Dedifferentiated amniotic fluid mesenchymal stem cell (primary cell): ENCODE results near the gene CAND2.
A peak's percentile ranks its signal among the peaks of the same experiment; 100 is the strongest.

ENCODE experiments used
- DNase-seq: peaks from one replicate; pipeline ENCODE4 v3.0.0-alpha.2; 2016; ENCODE audit errors: extremely low spot score

The CAND2 gene

GRCh38 chr3:12807066-12807465 is 10.6 kb downstream of the CAND2 start:
- DNase-seq, result no peak

GRCh38 chr3:12807601-12808359 is 11.3 kb downstream of the CAND2 start:
- no peak for DNase-seq

GRCh38 chr3:12808587-12808986 is 12.1 kb downstream of the CAND2 start:
- DNase-seq, result no peak

GRCh38 chr3:12809001-12809400 is 12.5 kb downstream of the CAND2 start:
- no peak for DNase-seq

GRCh38 chr3:12809435-12809834 is 13.0 kb downstream of the CAND2 start:
- no peak for DNase-seq

- peak; percentile 83 for DNase-seq
These were observed 13.7 kb downstream of the CAND2 start for GRCh38 chr3:12810013-12810780.

GRCh38 chr3:12810961-12811360 is 14.5 kb downstream of the CAND2 start:
- no peak for DNase-seq

GRCh38 chr3:12812812-12813211 is 16.3 kb downstream of the CAND2 start:
- no peak for DNase-seq

GRCh38 chr3:12813967-12814366 is 17.5 kb downstream of the CAND2 start:
- no peak for DNase-seq

- no peak for DNase-seq
These were observed 18.6 kb downstream of the CAND2 start for GRCh38 chr3:12815078-12815477.

GRCh38 chr3:12815719-12816118 is 19.2 kb downstream of the CAND2 start:
- DNase-seq, result no peak

GRCh38 chr3:12816521-12817342 is 20.3 kb downstream of the CAND2 start:
- no peak for DNase-seq

- DNase-seq, result no peak
These were observed 20.8 kb downstream of the CAND2 start for GRCh38 chr3:12817343-12817710.

GRCh38 chr3:12818273-12818672 is 21.8 kb downstream of the CAND2 start:
- no peak for DNase-seq

GRCh38 chr3:12818773-12819172 is 22.3 kb downstream of the CAND2 start:
- no peak for DNase-seq

- peak; percentile 58 for DNase-seq
These were observed 26.4 kb downstream of the CAND2 start for GRCh38 chr3:12822725-12823373.

- DNase-seq, result no peak
These were observed 27.8 kb downstream of the CAND2 start for GRCh38 chr3:12824299-12824698.

GRCh38 chr3:12825156-12825555 is 28.7 kb downstream of the CAND2 start:
- DNase-seq, result no peak

GRCh38 chr3:12828751-12829150 is 32.3 kb downstream of the CAND2 start:
- DNase-seq, result no peak

- DNase-seq, result no peak
These were observed 32.9 kb downstream of the CAND2 start for GRCh38 chr3:12829404-12829803.

- no peak for DNase-seq
These were observed 33.7 kb downstream of the CAND2 start for GRCh38 chr3:12829886-12830784.
